ENCODE data around the gene CACNA1B. TPM values are rescaled to one million over a fixed set of nuclear protein-coding genes. Genes with fewer than 3 reads are reported as not detected.

The CACNA1B gene
- total RNA-seq, 1 donor from 2014 or later: 0.19 TPM

GRCh38 chr9:138062196-138062595 lies 184.6 kb downstream of the CACNA1B start:
- Histone ChIP-seq H3K4me3 (no peak overlapping the region), H3K4me1 (no peaks in the 10 kb centered on the region), H3K36me3 (no peaks in the 10 kb centered on the region), H3K27ac (replicated peaks) (no peak overlapping the region), H3K27me3 (ENCODE audit: low read depth) (peaks cover 45% of the 10 kb centered on the region), H3K9me3 (replicated peaks) (no peaks in the 10 kb centered on the region)
- no peak for TF ChIP-seq CTCF (IDR thresholded peaks at IDR 0.05; ENCODE audit: borderline replicate concordance)
- no peak for DNase-seq
- intact Hi-C loops (cut with micrococcal nuclease): no loop called here

- TF ChIP-seq CTCF (IDR thresholded peaks at IDR 0.05; ENCODE audit: borderline replicate concordance): no peak
- intact Hi-C loops (cut with micrococcal nuclease): no loop called here
- Histone ChIP-seq H3K27ac (replicated peaks) (no peak overlapping the region), H3K27me3 (ENCODE audit: low read depth) (peaks cover 45% of the 10 kb centered on the region), H3K4me3 (no peak overlapping the region), H3K4me1 (no peaks in the 10 kb centered on the region), H3K9me3 (replicated peaks) (no peaks in the 10 kb centered on the region), H3K36me3 (no peaks in the 10 kb centered on the region)
- DNase-seq: no peak
Measured at GRCh38 chr9:138063033-138063432, 185.5 kb downstream of the CACNA1B start.

- Histone ChIP-seq H3K27ac (replicated peaks) (no peak overlapping the region), H3K4me1 (no peaks in the 10 kb centered on the region), H3K36me3 (no peaks in the 10 kb centered on the region), H3K27me3 (ENCODE audit: low read depth) (peaks cover 45% of the 10 kb centered on the region), H3K4me3 (no peak overlapping the region), H3K9me3 (replicated peaks) (no peaks in the 10 kb centered on the region)
- DNase-seq: no peak
- intact Hi-C loops (cut with micrococcal nuclease): no loop called here
- no peak for TF ChIP-seq CTCF (IDR thresholded peaks at IDR 0.05; ENCODE audit: borderline replicate concordance)
Measured at GRCh38 chr9:138063785-138064184, 186.2 kb downstream of the CACNA1B start.

- no peak for TF ChIP-seq CTCF (IDR thresholded peaks at IDR 0.05; ENCODE audit: borderline replicate concordance)
- intact Hi-C loops (cut with micrococcal nuclease): no loop called here
- Histone ChIP-seq H3K36me3 (no peaks in the 10 kb centered on the region), H3K27ac (replicated peaks) (no peak overlapping the region), H3K9me3 (replicated peaks) (no peaks in the 10 kb centered on the region), H3K4me3 (no peak overlapping the region), H3K4me1 (no peaks in the 10 kb centered on the region), H3K27me3 (ENCODE audit: low read depth) (peaks cover 45% of the 10 kb centered on the region)
- no peak for DNase-seq
Measured at GRCh38 chr9:138064547-138064946, 187.0 kb downstream of the CACNA1B start.

- H3K4me3 ChIP-seq: no peak overlapping the region
- DNase-seq: no peak
- no peak overlapping the region for H3K27ac ChIP-seq (replicated peaks)
- no peaks in the 10 kb centered on the region for H3K36me3 ChIP-seq
- H3K27me3 ChIP-seq (ENCODE audit: low read depth): peaks cover 51% of the 10 kb centered on the region
- no peak for TF ChIP-seq CTCF (IDR thresholded peaks at IDR 0.05; ENCODE audit: borderline replicate concordance)
- intact Hi-C loops (cut with micrococcal nuclease): no loop called here
- no peaks in the 10 kb centered on the region for H3K4me1 ChIP-seq
- H3K9me3 ChIP-seq (replicated peaks): no peaks in the 10 kb centered on the region
Measured at GRCh38 chr9:138065287-138065686, 187.7 kb downstream of the CACNA1B start.

- intact Hi-C loops (cut with micrococcal nuclease): no loop called here
- no peaks in the 10 kb centered on the region for H3K36me3 ChIP-seq
- no peak for DNase-seq
- no peak for TF ChIP-seq CTCF (IDR thresholded peaks at IDR 0.05; ENCODE audit: borderline replicate concordance)
- H3K4me1 ChIP-seq: no peaks in the 10 kb centered on the region
- H3K27ac ChIP-seq (replicated peaks): no peak overlapping the region
- H3K4me3 ChIP-seq: no peak overlapping the region
- H3K9me3 ChIP-seq (replicated peaks): no peaks in the 10 kb centered on the region
- peaks cover 58% of the 10 kb centered on the region for H3K27me3 ChIP-seq (ENCODE audit: low read depth)
Measured at GRCh38 chr9:138066049-138066448, 188.5 kb downstream of the CACNA1B start.

All from left ventricle myocardium inferior (tissue), 1 donor.